ENCODE measurements around the gene PGA5.
"Not testable (repeated sequence)": the region's sequence is repeated elsewhere in the genome, so short reads cannot be mapped to it uniquely, and the experiment has no call there.

DNA sequence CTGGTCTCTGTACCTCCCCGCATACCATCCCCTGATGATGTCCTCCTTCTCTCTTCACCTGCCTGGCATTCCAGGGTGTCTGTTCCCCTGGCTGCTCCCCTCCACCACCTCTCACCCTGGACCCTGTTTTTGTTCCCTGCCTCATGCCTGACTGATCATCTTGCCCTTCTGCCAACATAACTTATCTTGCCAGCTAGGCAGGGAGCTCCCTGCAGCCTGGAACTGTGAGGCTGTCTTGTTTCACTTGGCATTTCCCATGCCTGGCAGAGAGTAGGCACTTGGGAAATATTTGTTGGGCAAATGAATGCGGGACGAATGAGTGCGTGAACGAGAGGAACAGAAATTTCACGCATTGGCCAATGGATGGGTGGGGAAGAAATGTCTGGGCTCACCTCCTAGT, 30.3 kb upstream of the PGA5 start:
- TF ChIP-seq, protein P1, sequence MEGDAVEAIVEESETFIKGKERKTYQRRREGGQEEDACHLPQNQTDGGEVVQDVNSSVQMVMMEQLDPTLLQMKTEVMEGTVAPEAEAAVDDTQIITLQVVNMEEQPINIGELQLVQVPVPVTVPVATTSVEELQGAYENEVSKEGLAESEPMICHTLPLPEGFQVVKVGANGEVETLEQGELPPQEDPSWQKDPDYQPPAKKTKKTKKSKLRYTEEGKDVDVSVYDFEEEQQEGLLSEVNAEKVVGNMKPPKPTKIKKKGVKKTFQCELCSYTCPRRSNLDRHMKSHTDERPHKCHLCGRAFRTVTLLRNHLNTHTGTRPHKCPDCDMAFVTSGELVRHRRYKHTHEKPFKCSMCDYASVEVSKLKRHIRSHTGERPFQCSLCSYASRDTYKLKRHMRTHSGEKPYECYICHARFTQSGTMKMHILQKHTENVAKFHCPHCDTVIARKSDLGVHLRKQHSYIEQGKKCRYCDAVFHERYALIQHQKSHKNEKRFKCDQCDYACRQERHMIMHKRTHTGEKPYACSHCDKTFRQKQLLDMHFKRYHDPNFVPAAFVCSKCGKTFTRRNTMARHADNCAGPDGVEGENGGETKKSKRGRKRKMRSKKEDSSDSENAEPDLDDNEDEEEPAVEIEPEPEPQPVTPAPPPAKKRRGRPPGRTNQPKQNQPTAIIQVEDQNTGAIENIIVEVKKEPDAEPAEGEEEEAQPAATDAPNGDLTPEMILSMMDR (IDR thresholded peaks at IDR 0.05) = not testable (repeated sequence)
- not testable (repeated sequence) for TF ChIP-seq POLR2A, EP300 (IDR thresholded peaks at IDR 0.05)

Data from ovary (tissue), 3 donors.